Lower lobe of right lung (tissue), 2 donors: ENCODE measurements around the gene CD300E. TPM values are rescaled to one million over a fixed set of nuclear protein-coding genes. Genes with fewer than 3 reads are reported as not detected.
"Not testable (repeated sequence)": the region's sequence is repeated elsewhere in the genome, so short reads cannot be mapped to it uniquely, and the experiment has no call there.

Source experiments
- ATAC-seq, 2 donors: fragments of 200-7000 bp; cut with Tn5 transposase; one replicate each; pipeline ENCODE4 v1.9.1; 2020 to 2022; ENCODE audit warnings: mild to moderate bottlenecking in 2 of 2, moderate library complexity in 2 of 2
- DNase-seq: peaks from one replicate; pipeline ENCODE4 v3.0.0-alpha.2; 2020
- H3K27ac ChIP-seq: fragments of 200-600 bp; one replicate; pipeline ENCODE4 v1.8.0; 2022
- H3K27me3 ChIP-seq: fragments of 200-600 bp; one replicate; pipeline ENCODE4 v1.8.0; 2022; ENCODE audit warnings: low read depth
- H3K36me3 ChIP-seq: fragments of 200-600 bp; one replicate; pipeline ENCODE4 v1.8.0; 2022; ENCODE audit warnings: mild to moderate bottlenecking
- H3K4me1 ChIP-seq: fragments of 200-600 bp; one replicate; pipeline ENCODE4 v1.8.0; 2022
- H3K4me3 ChIP-seq: fragments of 200-600 bp; one replicate; pipeline ENCODE4 v1.8.0; 2022; ENCODE audit warnings: mild to moderate bottlenecking
- H3K9me3 ChIP-seq: fragments of 200-600 bp; one replicate; pipeline ENCODE4 v1.8.0; 2022
- intact Hi-C: fragments of 100-400 bp; cut with DNase I; formaldehyde crosslinking; loops from one replicate; pipeline ENCODE4 v1.11.0; 2022
- total RNA-seq: library from RNA; stranded (reverse); fragmentation: NEBNext Ultra II Directional; extraction: Animal tissue kit (Norgen Biotek cat#: 25700); gene quantifications from one replicate; pipeline ENCODE4 v1.2.1, GENCODE V29; 2021
- TF ChIP-seq, protein P1 (sequence below): fragments of 200-600 bp; IDR thresholded peaks from one replicate; pipeline ENCODE4 v1.8.0; 2022; ENCODE audit warnings: antibody characterized with exemption, mild to moderate bottlenecking
- donor health status: DM: no; HTN: yes; CAD: no; lungs with severe emphysema.

CD300E gene
- total RNA-seq, 1 donor from 2014 or later: 7.3 TPM

DNA sequence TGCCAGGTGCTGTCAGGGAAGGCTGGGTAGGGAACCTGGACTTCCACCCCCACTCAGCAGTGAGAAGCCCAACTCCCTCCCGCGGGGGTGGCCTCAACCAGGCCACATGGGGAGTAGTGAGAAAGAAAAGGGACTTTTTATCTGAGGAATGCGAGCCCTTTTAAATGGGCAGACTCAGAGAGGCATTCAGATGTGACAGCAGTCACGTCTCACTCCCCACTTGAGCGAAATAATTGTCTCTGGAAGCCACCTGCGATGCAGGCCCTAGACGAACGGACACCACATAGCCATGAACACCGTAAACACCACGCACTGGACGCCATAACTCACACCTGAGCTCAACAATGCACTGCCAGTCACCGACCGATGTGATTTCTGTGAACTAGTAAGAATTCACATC, 11.9 kb upstream of the CD300E start:
- no peak for ATAC-seq
- peaks cover 5% of the 10 kb centered on the region for H3K4me1 ChIP-seq
- intact Hi-C loops: no loop called here

DNA sequence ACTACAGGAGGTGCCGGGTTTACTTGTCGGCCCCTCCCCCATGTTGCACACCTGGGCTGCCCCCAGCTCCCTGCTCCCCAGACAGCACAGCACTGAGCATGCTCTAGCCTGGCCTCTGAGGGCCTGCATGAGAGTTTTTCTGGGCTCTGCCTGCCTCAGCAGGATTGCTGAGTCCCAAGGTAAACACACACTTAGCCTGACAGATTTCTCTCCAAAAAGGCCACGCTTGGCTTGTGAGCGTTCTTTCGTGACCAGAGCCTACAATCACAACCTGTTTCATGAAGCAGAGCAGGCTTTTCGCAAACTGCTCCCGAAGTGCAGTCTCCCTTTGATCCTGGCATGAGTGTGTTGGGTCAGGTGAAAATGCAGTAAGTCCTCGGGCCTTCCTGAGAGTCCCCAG, 9.8 kb upstream of the CD300E start:
- TF ChIP-seq, protein P1, sequence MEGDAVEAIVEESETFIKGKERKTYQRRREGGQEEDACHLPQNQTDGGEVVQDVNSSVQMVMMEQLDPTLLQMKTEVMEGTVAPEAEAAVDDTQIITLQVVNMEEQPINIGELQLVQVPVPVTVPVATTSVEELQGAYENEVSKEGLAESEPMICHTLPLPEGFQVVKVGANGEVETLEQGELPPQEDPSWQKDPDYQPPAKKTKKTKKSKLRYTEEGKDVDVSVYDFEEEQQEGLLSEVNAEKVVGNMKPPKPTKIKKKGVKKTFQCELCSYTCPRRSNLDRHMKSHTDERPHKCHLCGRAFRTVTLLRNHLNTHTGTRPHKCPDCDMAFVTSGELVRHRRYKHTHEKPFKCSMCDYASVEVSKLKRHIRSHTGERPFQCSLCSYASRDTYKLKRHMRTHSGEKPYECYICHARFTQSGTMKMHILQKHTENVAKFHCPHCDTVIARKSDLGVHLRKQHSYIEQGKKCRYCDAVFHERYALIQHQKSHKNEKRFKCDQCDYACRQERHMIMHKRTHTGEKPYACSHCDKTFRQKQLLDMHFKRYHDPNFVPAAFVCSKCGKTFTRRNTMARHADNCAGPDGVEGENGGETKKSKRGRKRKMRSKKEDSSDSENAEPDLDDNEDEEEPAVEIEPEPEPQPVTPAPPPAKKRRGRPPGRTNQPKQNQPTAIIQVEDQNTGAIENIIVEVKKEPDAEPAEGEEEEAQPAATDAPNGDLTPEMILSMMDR: no peak
- DNase-seq (no peak), ATAC-seq (no peak)
- intact Hi-C loops: no loop called here
- no peaks in the 10 kb centered on the region for H3K9me3 ChIP-seq
- H3K27ac ChIP-seq: no peak overlapping the region
- H3K36me3 ChIP-seq: no peaks in the 10 kb centered on the region
- H3K4me1 ChIP-seq: peaks cover 5% of the 10 kb centered on the region
- no peak overlapping the region for H3K4me3 ChIP-seq
- peaks cover 21% of the 10 kb centered on the region for H3K27me3 ChIP-seq

More for the DNA sequence above, 11.9 kb upstream of the CD300E start:
- DNase-seq: no peak
- no peaks in the 10 kb centered on the region for H3K9me3 ChIP-seq
- TF ChIP-seq, protein P1: no peak
- no peak overlapping the region for H3K27ac ChIP-seq
- no peaks in the 10 kb centered on the region for H3K36me3 ChIP-seq
- H3K4me3 ChIP-seq: no peak overlapping the region
- H3K27me3 ChIP-seq: peaks cover 26% of the 10 kb centered on the region

DNA sequence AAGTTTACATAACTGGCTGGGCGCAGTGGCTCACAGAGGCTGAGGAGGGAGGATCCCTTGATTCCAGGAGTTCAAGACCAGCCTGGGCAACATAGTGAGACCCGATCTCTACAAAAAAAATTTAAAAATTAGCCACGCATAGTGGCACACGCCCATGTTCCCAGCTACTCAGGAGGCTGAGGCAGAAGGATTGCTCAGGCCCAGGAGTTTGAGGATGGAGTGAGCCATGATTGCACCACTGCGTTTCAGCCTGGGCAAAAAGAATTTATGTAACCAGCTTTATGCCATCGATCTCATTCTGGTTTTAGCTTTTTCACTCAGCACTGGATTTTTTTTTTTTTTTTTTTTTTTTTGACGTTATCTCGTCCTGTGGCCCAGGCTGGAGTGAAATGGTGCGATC, 9.1 kb upstream of the CD300E start:
- Histone ChIP-seq H3K27me3 (peaks cover 19% of the 10 kb centered on the region), H3K4me1 (peaks cover 5% of the 10 kb centered on the region), H3K27ac (no peak overlapping the region), H3K36me3 (no peaks in the 10 kb centered on the region), H3K4me3 (no peak overlapping the region), H3K9me3 (no peaks in the 10 kb centered on the region)
- ATAC-seq (no peak), DNase-seq (no peak)
- intact Hi-C loops: no loop called here
- TF ChIP-seq, protein P1: no peak

DNA sequence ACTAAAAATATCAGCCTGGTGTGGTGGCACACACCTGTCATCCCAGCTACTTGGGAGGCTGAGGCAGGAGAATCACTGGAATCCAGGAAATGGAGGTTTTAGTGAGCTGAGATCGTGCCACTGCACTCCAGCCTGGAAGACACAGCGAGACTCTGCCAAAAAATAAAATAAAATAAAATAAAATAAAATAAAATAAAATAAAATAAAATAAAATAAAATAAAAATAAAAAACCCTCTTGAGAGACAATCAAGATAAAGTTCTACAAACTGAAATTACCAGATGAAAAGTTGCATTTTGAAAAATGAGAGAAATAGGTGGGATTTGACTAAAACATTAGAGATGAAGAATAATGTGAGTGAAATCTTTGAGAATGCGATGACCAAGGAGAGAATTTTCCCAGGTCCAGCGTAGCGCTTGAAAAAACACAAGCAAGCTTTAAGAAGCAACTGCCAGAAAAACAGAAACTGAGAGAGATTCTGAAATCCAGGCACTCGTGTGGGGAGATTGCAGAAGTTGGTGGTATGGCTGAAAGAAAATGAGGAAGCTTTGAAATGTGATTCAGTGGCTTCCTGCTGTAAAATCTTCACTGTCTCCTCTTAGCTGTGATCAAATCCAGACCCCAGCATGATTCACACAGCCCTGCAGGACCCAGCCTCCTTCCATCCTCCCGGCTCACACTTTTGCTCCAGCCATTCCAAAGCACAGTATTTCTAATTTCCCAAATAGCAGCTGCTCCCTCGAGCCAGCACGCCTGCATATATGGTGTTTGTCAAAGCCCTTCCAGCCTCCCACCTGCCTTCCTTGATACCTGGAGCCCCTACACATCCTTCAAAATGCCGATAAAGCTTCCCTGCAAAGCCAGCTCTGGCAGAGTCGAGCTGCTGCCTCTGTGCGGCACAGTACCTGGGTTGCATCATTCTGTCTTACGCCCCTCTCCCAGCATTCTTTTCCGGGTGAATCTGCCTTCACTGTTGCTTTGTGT, 8.2 kb upstream of the CD300E start:
- TF ChIP-seq, protein P1: no peak
- peaks cover 15% of the 10 kb centered on the region for H3K27me3 ChIP-seq

DNA sequence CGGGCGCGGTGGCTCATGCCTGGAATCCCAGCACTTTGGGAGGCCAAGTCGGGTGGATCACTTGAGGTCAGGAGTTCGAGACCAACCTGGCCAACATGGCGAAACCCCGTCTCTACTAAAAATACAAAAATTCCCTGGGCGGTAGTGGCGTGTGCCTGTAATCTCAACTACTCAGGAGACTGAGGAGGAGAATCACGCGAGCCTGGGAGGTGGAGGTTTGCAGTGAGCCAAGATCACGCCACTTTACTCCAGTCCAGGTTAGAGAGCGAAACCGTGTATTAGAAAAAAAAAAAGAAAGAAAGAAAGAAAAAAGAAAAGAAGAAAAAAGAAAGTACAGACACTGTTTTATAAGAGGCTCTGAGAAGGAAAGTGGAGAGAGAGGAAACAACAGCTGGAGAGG, 6.7 kb upstream of the CD300E start:
- H3K4me1 ChIP-seq, H3K9me3 ChIP-seq, H3K36me3 ChIP-seq, ATAC-seq, DNase-seq, H3K27ac ChIP-seq, intact Hi-C loops, H3K4me3 ChIP-seq: not testable (repeated sequence)
- peaks cover 11% of the 10 kb centered on the region for H3K27me3 ChIP-seq

More for the DNA sequence above, 8.2 kb upstream of the CD300E start:
- H3K36me3 ChIP-seq: no peaks in the 10 kb centered on the region
- H3K9me3 ChIP-seq: no peaks in the 10 kb centered on the region
- H3K4me3 ChIP-seq: no peak overlapping the region
- peak; percentile 68 to 80 for ATAC-seq
- DNase-seq: no peak
- intact Hi-C loops: no loop called here
- no peak overlapping the region for H3K27ac ChIP-seq
- H3K4me1 ChIP-seq: peaks cover 5% of the 10 kb centered on the region

DNA sequence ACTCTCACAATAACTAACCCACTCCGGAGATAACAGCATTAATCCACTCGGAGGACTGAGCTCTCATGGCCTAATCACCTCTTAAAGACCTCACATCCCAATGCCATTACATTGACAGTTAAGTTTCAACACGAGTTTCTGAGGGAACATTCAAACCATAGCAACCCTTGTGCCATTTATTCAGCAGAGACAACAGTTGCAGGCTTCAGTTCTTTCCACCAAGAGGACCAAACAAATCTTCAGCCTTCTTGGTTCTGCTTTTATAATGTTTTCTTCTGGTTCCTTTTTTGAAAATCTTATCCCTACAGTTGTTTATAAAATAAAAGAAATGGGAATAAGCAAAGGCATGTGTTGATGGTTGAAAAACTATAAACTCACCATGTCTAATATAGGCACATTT, 2.1 kb upstream of the CD300E start:
- H3K9me3 ChIP-seq: no peaks in the 10 kb centered on the region
- intact Hi-C loops: no loop called here
- H3K36me3 ChIP-seq: no peaks in the 10 kb centered on the region
- H3K27ac ChIP-seq: no peak overlapping the region
- H3K4me3 ChIP-seq: no peak overlapping the region
- TF ChIP-seq, protein P1: no peak
- no peaks in the 10 kb centered on the region for H3K4me1 ChIP-seq
- DNase-seq (no peak), ATAC-seq (no peak)
- H3K27me3 ChIP-seq: peaks cover 3% of the 10 kb centered on the region
